ENCODE measurements around the gene FLACC1. TPM values are rescaled to one million over a fixed set of nuclear protein-coding genes. Genes with fewer than 3 reads are reported as not detected.

The FLACC1 gene
- total and polyA plus RNA-seq, 2 of the 8 experiments (the other 6 are each of a cell fraction or from before 2014, with no cell fraction given): 0.58 TPM; not detected in 1

DNA sequence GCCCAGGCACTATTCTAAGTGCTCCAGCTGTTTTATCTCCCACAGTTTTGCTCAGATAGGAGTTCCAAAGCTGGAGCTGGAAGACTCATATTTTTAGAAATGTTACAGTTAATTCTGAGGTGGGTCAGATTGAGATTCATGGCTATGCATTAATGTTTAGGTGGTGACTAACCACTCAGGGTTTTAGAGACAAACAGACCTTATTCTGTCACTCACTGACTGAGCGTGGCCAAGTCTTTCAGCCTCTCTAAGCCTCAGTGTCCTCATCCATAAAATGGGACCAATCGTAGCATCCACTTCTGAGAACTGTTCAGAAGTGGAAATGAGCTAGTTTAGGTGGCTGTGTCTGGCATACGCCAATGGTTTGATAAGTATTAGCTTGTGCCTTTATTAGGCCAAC, 101.1 kb downstream of the FLACC1 start:
- no peaks in the 10 kb centered on the region for H3K23me2 ChIP-seq (ENCODE audit: low read depth, low read length)
- H2BK120ac ChIP-seq (replicated peaks; ENCODE audit: low read depth, low read length): no peak overlapping the region
- no peak overlapping the region for H3K9ac ChIP-seq (replicated peaks in 1 of 4; ENCODE audit: extremely low read depth in 1 of 4, low read depth in 3 of 4, low read length in 3 of 4)
- H2AK5ac ChIP-seq (ENCODE audit: low read depth, low read length): no peak overlapping the region
- no peak overlapping the region for H3K4me3 ChIP-seq (ENCODE audit: extremely low read depth in 1 of 4, insufficient read depth in 2 of 4, low read depth in 3 of 4, low read length in 4 of 4)
- ChIA-PET CTCF (ENCODE audit: partially characterized antibody) (interaction anchor here (1.0 to 2.0 kb wide), 2 partner anchors 9 to 20 kb away, joined by 3 to 5 read pairs; no protein-coding TSS in a partner anchor), POLR2A (ENCODE audit: partially characterized antibody) (no interaction called here)
- FAIRE-seq (no peak), DNase-seq (ENCODE audit: low read depth in 1 of 2, low spot score in 2 of 2) (peak in 1 of 2 experiments; percentile 2)
- no peaks in the 10 kb centered on the region for H4K20me1 ChIP-seq (replicated peaks in 1 of 2; ENCODE audit: control insufficient read depth in 1 of 2, insufficient read depth in 2 of 2, low read length in 2 of 2)
- H2AFZ ChIP-seq (ENCODE audit: low read length): no peak overlapping the region
- H3K4ac ChIP-seq (replicated peaks; ENCODE audit: insufficient read length, low read depth, low read length): no peak overlapping the region
- no peak overlapping the region for H2BK5ac ChIP-seq (ENCODE audit: low read depth, low read length)
- WGBS, 2 experiments (ENCODE audit: extremely low coverage in 1 of 2, insufficient coverage in 1 of 2, insufficient read length in 1 of 2, insufficient replicate concordance in 2 of 2, low coverage in 1 of 2, low lambda C conversion rate in 2 of 2, missing lambda C conversion rate in 1 of 2): 76% methylated on average over 3 of the region's 3 CpGs; no CpG with 5 or more reads in 1 of the 2 experiments
- no peak overlapping the region for H3K23ac ChIP-seq (ENCODE audit: insufficient read length)
- peaks cover 0 to 3% (median 0%) of the 10 kb centered on the region in 4 experiments; a peak in 1 of 7 replicates for H3K27me3 ChIP-seq (replicated peaks in 1 of 4; ENCODE audit: control insufficient read depth in 3 of 4, extremely low read depth in 1 of 4, insufficient read depth in 3 of 4, low read length in 3 of 4)
- no peak overlapping the region for H3K18ac ChIP-seq (ENCODE audit: extremely low read depth, low read length)
- no peak overlapping the region; the same call in 1 of the 2 replicates for H2BK15ac ChIP-seq (ENCODE audit: low read length)
- no peaks in the 10 kb centered on the region for H3K79me1 ChIP-seq (ENCODE audit: low read depth, low read length)
- H3K36me3 ChIP-seq (ENCODE audit: control insufficient read depth in 2 of 4, insufficient read depth in 4 of 4, low read length in 3 of 4): no peaks in the 10 kb centered on the region
- no peaks in the 10 kb centered on the region for H3K79me2 ChIP-seq (ENCODE audit: control insufficient read depth in 1 of 2, insufficient read depth in 2 of 2, low read length in 2 of 2)
- no peak overlapping the region for H4K5ac ChIP-seq (ENCODE audit: insufficient read length, low read depth, low read length)
- no peak overlapping the region for H4K8ac ChIP-seq (ENCODE audit: extremely low read depth, insufficient read depth, low read length)
- no peak overlapping the region for H3K4me2 ChIP-seq (ENCODE audit: insufficient read depth in 1 of 2, low read depth in 2 of 2, low read length in 2 of 2)
- no peaks in the 10 kb centered on the region for H3K9me3 ChIP-seq (ENCODE audit: insufficient read depth in 2 of 2, low read depth in 1 of 2, low read length in 1 of 2)
- no peak overlapping the region for H3K14ac ChIP-seq (ENCODE audit: insufficient read length)
- H4K91ac ChIP-seq (replicated peaks; ENCODE audit: insufficient read length, low read length): no peak overlapping the region
- H3K4me1 ChIP-seq (replicated peaks in 1 of 4; ENCODE audit: control insufficient read depth in 3 of 4, insufficient read depth in 4 of 4, low read length in 3 of 4): peaks cover 0 to 14% (median 6%) of the 10 kb centered on the region in 4 experiments; a peak in 6 of 7 replicates
- H3K56ac ChIP-seq (replicated peaks; ENCODE audit: insufficient read length, low read depth, low read length): no peak overlapping the region
- H2BK20ac ChIP-seq (ENCODE audit: low read length): no peak overlapping the region
- H3K27ac ChIP-seq (ENCODE audit: low read depth, low read length): no peak overlapping the region
- H2BK12ac ChIP-seq (ENCODE audit: low read depth, low read length): peak overlapping the region; percentile 2; the same call in 1 of the 2 replicates

Measured in H1 (cell line).